ENCODE measurements around the gene CPLANE1. TPM values are rescaled to one million over a fixed set of nuclear protein-coding genes. Genes with fewer than 3 reads are reported as not detected.

The CPLANE1 gene
- total and polyA plus RNA-seq, 2 donors (not counting 1 experiment from before 2014, with no cell fraction given), result 15.3 to 20.0 TPM

GRCh38 chr5:37165761-37166160 lies 83.4 kb downstream of the CPLANE1 start:
- Histone ChIP-seq H3K27me3 (ENCODE audit: control insufficient read depth, insufficient read depth, low read length) (no peaks in the 10 kb centered on the region), H2AFZ (ENCODE audit: low read length) (no peak overlapping the region), H3K79me2 (ENCODE audit: control insufficient read depth, insufficient read depth, low read length) (no peaks in the 10 kb centered on the region), H3K9ac (ENCODE audit: insufficient read depth, low read length) (no peak overlapping the region), H3K9me3 (ENCODE audit: control insufficient read depth, insufficient read depth, low read depth, low read length) (no peaks in the 10 kb centered on the region), H3K4me3 (replicated peaks in 1 of 4; ENCODE audit: control extremely low read depth in 1 of 4, insufficient read depth in 1 of 4, low read depth in 3 of 4, low read length in 4 of 4) (no peak overlapping the region), H3K27ac (ENCODE audit: insufficient read depth, low read length) (no peak overlapping the region), H3K4me1 (ENCODE audit: control insufficient read depth, extremely low read depth, insufficient read depth, low read length) (no peaks in the 10 kb centered on the region), H3K36me3 (ENCODE audit: control insufficient read depth, insufficient read depth, low read length) (peaks cover 4% of the 10 kb centered on the region), H3K4me2 (ENCODE audit: extremely low read depth, insufficient read depth, low read length) (no peak overlapping the region), H4K20me1 (ENCODE audit: control insufficient read depth, extremely low read depth, insufficient read depth, low read length) (no peaks in the 10 kb centered on the region)
- DNase-seq (ENCODE audit: low read depth in 2 of 2), result no peak
- TF ChIP-seq EZH2 (IDR thresholded peaks at IDR 0.05; ENCODE audit: low read length, missing control alignments) (no peak), CTCF (conservative IDR thresholded peaks at IDR 0.05 in 1 of 2, IDR thresholded peaks at IDR 0.05 in 1 of 2; ENCODE audit: low read depth in 1 of 2, low read length in 2 of 2) (no peak)

GRCh38 chr5:37153661-37154060 lies 95.5 kb downstream of the CPLANE1 start:
- Histone ChIP-seq H3K79me2 (ENCODE audit: control insufficient read depth, insufficient read depth, low read length) (no peaks in the 10 kb centered on the region), H3K27me3 (ENCODE audit: control insufficient read depth, insufficient read depth, low read length) (no peaks in the 10 kb centered on the region), H3K4me3 (replicated peaks in 1 of 4; ENCODE audit: control extremely low read depth in 1 of 4, insufficient read depth in 1 of 4, low read depth in 3 of 4, low read length in 4 of 4) (no peak overlapping the region), H3K9ac (ENCODE audit: insufficient read depth, low read length) (no peak overlapping the region), H3K4me1 (ENCODE audit: control insufficient read depth, extremely low read depth, insufficient read depth, low read length) (no peaks in the 10 kb centered on the region), H3K27ac (ENCODE audit: insufficient read depth, low read length) (no peak overlapping the region), H3K36me3 (ENCODE audit: control insufficient read depth, insufficient read depth, low read length) (no peaks in the 10 kb centered on the region), H4K20me1 (ENCODE audit: control insufficient read depth, extremely low read depth, insufficient read depth, low read length) (no peaks in the 10 kb centered on the region), H3K9me3 (ENCODE audit: control insufficient read depth, insufficient read depth, low read depth, low read length) (no peaks in the 10 kb centered on the region), H3K4me2 (ENCODE audit: extremely low read depth, insufficient read depth, low read length) (no peak overlapping the region), H2AFZ (ENCODE audit: low read length) (no peak overlapping the region)
- no peak for TF ChIP-seq CTCF (conservative IDR thresholded peaks at IDR 0.05 in 1 of 2, IDR thresholded peaks at IDR 0.05 in 1 of 2; ENCODE audit: low read depth in 1 of 2, low read length in 2 of 2)
- no peak for TF ChIP-seq EZH2 (IDR thresholded peaks at IDR 0.05; ENCODE audit: low read length, missing control alignments)
- no peak for DNase-seq (ENCODE audit: low read depth in 2 of 2)

GRCh38 chr5:37146896-37147295 lies 102.3 kb downstream of the CPLANE1 start:
- Histone ChIP-seq H3K27ac (ENCODE audit: insufficient read depth, low read length) (no peak overlapping the region), H3K4me2 (ENCODE audit: extremely low read depth, insufficient read depth, low read length) (no peak overlapping the region), H3K9ac (ENCODE audit: insufficient read depth, low read length) (no peak overlapping the region), H3K36me3 (ENCODE audit: control insufficient read depth, insufficient read depth, low read length) (no peaks in the 10 kb centered on the region), H3K27me3 (ENCODE audit: control insufficient read depth, insufficient read depth, low read length) (no peaks in the 10 kb centered on the region), H3K79me2 (ENCODE audit: control insufficient read depth, insufficient read depth, low read length) (no peaks in the 10 kb centered on the region), H3K4me3 (replicated peaks in 1 of 4; ENCODE audit: control extremely low read depth in 1 of 4, insufficient read depth in 1 of 4, low read depth in 3 of 4, low read length in 4 of 4) (no peak overlapping the region), H3K9me3 (ENCODE audit: control insufficient read depth, insufficient read depth, low read depth, low read length) (no peaks in the 10 kb centered on the region), H3K4me1 (ENCODE audit: control insufficient read depth, extremely low read depth, insufficient read depth, low read length) (no peaks in the 10 kb centered on the region), H2AFZ (ENCODE audit: low read length) (no peak overlapping the region), H4K20me1 (ENCODE audit: control insufficient read depth, extremely low read depth, insufficient read depth, low read length) (no peaks in the 10 kb centered on the region)
- TF ChIP-seq CTCF (conservative IDR thresholded peaks at IDR 0.05 in 1 of 2, IDR thresholded peaks at IDR 0.05 in 1 of 2; ENCODE audit: low read depth in 1 of 2, low read length in 2 of 2), result no peak
- no peak for TF ChIP-seq EZH2 (IDR thresholded peaks at IDR 0.05; ENCODE audit: low read length, missing control alignments)
- DNase-seq (ENCODE audit: low read depth in 2 of 2), result no peak

All from fibroblast of lung (primary cell).